HG02885 (cell line): ENCODE data around the gene CHST11.

Experiments used
- ATAC-seq: cut with Tn5 transposase; IDR thresholded peaks from one replicate; pipeline ENCODE4 v1.9.1; 2021; ENCODE audit warnings: mild to moderate bottlenecking; ENCODE audit not compliant: unreplicated experiment, poor library complexity

The CHST11 gene

GRCh38 chr12:104680070-104680469, 223.3 kb downstream of the CHST11 start:
- peak; percentile 60 for ATAC-seq

DNA sequence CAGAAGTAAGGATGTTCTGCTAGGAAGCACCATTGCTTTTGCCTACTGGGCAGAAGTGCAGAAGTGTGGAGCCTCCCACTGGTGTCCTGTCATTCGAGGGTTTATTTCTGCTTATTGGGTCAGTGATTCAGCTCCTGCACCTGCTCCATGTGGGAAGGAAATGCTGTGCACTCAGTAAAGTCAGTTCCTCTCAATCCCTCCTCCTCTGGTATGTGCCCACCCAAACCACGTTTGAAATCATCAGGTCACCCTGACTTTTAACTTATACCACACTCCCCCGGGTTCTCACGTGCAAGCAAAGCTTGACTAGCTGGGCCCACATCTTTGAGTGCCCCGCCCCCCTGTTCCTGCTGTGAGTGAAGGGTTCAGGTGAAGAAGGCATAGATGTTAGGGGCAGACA, 223.7 kb downstream of the CHST11 start:
- ATAC-seq, result no peak

DNA sequence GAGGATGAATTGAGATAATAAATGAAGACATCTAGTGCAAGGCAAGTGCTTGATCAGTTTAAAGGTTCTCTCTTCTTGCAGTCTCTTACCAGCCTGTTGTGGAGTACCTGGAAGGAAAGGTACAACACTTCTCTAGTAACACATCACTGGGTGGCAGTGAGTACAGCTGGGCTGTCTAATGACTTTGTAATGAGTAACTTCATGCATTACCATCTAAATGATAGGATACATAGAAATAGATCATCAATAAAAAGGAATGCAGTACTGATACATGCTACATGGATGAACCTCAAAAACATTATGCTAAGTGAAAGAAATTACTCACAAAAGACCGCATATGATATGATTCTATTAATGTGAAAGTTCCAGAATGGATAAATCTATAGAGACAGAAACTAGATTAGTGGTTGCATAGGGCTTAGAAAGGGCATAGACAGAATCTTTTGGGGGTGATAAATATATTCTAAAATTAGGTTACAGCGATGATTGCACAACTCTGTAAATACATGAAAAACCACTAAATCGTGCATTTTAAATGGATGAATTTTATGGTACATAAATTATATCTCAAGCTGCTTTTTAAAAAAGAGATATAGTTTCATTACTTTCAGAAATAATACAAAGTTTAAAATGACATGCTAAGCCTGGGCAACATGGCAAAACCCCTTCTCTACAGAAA, 224.4 kb downstream of the CHST11 start:
- ATAC-seq, result no peak

DNA sequence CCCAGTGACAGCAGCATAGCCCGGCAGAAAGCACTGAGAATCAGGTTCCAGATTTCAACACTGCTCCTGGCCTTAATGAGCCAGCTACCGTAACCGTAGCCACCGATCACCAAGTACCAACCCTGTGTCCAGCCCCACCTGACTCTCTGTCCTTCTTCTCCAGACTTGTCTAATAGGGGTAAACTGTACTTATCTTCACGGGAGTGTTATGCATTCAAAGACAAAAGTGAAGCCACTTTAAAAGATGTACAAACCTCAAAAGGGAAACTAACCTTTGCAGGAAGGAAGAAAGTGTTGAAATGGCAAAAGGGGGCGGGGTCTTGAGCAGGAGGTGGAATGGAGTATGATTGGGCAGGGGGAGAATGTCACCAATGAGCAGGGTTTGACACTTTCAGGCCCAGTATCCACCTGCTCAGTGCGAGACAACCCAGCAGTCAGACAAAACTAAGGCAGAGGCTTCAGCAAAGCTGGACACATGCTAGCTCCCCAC, 226.1 kb downstream of the CHST11 start:
- ATAC-seq, result peak; percentile 63

GRCh38 chr12:104683831-104684503, 227.2 kb downstream of the CHST11 start:
- no peak for ATAC-seq

DNA sequence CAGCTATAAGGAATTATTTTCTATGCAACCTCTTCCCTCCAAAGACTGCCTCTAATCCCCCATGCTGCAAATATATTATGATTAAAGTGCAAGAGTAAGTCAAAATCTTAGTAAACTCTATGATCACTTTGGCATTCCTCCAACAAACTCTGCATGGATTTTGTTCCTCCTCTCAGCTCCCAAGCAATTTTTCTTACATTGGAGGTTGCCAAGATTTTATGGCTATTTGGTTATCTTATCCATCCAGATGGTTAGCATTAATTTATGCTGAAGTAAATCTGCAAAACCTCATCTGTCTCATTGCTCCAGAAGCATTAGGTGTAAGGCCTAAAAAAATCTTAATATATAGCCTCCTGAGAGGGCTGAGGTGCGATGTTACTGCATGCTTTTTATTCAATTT, 228.1 kb downstream of the CHST11 start:
- ATAC-seq, result no peak

GRCh38 chr12:104685366-104685765, 228.6 kb downstream of the CHST11 start:
- no peak for ATAC-seq

DNA sequence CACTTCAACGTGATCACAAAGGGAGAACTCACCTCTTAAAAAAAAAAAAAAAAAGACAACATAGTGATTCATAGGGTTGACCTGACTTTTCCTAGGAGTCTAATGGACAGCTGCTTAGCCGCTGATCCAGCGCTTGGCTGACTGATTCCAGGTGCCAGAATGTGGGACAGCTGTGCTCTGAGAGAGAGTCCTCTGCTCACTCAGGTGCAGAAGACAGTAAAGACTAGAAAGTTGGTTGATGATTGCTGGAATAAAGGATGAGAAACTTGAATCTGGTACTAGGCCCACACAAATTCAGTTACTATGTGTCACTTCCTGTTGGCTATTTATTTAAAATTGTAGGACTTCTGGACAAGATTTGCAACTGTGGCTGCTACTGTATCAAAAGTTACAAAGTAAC, 229.4 kb downstream of the CHST11 start:
- no peak for ATAC-seq

DNA sequence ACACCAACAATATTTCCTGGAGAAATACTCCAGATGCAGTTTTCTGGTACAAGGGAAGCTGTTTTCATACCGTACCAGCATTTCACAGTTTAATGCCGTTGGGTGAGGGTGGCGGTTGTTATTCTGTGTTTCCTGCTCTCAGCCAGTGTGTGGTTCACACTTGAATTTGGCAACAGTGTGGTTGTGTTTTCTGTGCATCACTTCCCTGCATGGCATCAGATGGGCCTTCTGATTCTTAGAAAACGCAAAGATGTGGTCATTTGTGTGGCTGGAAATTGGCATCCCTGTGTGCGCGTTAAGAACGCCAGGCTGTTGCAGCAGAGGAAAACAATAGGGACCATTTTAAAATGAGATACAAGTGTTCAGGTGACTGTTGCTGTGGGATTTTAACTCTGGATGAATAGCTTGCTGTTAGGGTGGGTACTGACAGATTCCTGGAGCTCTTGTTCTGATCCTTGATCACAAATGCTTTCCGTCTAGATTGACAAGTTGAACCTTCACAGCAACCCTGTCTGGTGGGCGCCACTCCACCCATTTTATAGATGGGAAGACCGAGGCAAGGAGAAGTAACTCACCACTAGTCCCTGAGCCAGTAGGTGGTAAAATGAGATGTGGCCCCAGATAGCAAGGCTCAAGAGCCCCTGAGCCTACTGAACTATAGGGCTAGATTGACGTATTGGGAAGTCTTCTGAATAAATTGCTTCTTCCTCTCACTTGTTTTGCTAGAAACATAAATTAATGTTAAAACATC, 231.2 kb downstream of the CHST11 start:
- ATAC-seq, result no peak

GRCh38 chr12:104689635-104690034, 232.9 kb downstream of the CHST11 start:
- ATAC-seq, result no peak

DNA sequence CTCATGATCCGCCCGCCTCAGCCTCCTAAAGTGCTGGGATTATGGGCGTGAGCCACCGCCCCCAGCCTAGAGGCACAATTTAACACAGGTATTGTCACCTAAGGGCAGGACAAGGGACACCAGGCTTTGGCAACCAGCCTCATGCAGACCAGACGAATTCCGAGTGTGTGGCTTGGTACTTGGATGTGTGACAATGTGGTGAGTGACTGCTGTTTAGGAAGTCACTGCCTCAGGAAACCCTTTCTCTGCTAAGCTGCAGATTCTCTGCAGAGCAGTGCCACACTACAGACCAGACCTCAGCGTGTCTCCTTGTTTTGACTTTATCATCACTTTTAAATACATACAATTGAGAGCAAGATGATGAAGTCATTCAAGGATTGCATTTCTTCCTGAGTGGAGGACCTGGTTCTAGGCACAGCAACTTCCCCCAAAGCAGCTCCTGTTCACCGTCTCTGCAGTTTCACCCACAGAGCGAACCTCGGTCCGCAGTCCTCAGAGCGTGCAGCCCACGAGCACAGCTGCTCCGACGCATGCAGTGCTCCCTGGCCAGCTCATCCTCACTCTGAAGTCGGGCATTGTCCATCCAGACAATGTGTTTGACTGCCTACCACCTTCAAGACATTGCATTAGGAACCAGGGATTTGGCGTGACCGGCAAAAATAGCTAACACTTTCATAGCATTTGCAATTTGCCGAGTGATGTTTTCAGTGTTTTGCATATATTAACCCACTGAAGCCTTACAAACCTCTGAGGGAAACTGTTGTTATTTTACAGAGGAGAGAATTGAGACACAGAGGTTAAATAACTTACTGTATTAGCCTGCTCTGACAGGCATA, 235.2 kb downstream of the CHST11 start:
- ATAC-seq, result peak; percentile 51

DNA sequence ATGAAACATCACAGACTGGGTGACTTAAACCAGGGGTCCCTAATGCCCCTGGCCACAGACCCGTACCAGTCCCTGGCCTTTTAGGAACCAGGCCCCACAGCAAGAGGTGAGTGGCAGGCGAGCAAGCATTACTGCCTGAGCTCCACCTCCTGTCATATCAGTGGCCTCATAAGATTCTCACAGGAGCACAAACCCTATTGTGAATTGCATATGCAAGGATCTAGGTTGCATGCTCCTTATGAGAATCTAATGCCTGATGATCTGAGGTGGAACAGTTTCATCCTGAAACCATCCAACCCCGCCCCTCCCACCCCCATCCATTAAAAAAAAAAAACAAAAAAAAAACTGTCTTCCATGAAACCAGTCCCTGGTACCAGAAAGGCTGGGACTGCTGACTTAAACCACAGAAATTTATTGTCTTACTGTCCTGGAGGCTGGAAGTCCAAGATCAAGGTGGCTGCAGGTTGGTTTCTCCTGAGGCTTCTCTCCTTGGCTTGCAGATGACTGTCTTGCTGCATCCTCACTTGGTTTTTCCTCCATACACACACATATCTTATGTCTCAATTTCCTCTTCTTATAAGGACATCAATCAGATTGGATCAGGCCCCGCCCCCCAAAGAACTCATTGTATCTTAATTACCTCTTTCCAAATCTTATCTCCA, 235.9 kb downstream of the CHST11 start:
- no peak for ATAC-seq

- no peak for ATAC-seq
Observed at GRCh38 chr12:104693493-104693892, 236.7 kb downstream of the CHST11 start.

DNA sequence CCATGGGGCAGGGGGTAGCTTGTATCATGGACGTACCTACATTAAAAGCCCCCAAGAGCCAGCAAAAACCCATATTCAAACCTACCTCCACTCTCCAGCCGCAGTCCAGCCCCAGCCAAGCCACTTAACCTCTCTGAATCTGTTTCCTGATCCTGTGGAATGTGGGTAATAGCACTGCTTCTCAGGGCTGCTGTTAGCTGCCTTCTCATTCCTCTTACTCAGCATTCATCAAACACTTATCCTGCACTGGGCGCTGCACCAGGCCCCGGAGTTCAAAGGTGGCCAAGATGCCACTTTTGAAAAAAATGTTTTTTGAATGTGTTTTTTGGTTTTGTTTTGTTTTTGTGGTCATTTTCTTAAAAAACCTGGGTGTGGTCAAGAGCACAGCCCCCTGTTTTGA, 237.4 kb downstream of the CHST11 start:
- no peak for ATAC-seq

DNA sequence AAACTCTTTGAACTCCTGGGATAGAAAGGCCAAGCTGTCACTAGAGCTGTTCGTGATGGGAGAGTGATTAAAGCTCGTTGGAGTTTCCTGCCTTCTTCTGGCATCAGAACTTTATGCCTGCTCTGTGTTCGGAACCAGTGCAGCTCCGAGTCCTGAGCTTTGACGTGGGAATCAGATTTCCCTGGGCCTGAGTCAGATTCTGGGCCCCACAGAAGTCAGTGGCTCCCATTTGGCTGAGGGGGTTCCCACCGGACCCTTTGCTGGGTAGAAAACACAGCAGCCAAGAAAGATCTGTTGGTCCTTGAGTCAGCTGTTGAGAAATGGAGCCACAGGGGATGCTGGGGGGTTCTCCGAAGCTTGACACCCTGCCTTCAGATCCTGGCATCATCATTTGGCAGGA, 238.0 kb downstream of the CHST11 start:
- ATAC-seq, result no peak

- ATAC-seq, result peak; percentile 57
Observed at GRCh38 chr12:104695453-104696148, 238.9 kb downstream of the CHST11 start.

- no peak for ATAC-seq
Observed at GRCh38 chr12:104697186-104697585, 240.4 kb downstream of the CHST11 start.

- no peak for ATAC-seq
Observed at GRCh38 chr12:104698871-104699270, 242.1 kb downstream of the CHST11 start.

DNA sequence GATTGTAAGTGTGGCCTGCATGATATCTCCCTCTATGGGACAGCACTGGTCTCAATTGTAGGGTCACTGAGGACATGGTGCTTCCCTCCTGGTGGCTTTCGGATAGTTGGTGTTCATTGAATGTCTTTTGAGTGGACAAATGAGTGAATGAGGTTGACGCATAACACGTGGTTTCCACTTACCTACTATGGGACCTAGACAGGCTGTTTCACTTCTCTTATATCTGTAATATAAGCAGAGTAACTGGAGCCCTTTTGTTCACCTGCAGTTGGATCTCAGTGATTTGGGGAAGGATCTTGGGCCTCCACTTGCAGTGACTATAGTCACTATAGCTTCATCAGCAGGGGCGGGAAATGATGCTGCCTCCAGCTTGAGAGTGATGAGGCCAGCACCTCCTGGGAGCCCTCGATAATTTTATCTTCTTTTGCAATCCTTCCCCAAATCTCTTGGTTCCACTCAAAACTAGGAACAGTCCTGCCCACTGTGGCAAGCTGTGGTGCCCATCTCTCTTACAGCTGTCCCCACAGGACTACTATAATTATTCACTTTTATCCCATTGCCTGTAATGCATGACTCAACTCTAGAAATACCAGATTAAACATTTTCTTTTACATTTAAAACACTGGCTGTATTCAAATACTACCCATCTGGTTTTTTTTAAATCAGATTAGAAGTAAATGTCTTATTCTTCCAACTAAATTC, 242.9 kb downstream of the CHST11 start:
- ATAC-seq, result peak; percentile 69
